Pancreas (tissue), 10 donors: ENCODE results near the gene CRABP2. TPM values are rescaled to one million over a fixed set of nuclear protein-coding genes. Genes with fewer than 3 reads are reported as not detected.
A peak's percentile ranks its signal among the peaks of the same experiment; 100 is the strongest.

ENCODE experiments used
- ATAC-seq, 4 donors: fragments of 200-7000 bp; cut with Tn5 transposase; one replicate each; pipeline versions ENCODE4 v1.8.0 to v1.9.1; 2020; ENCODE audit warnings: mild to moderate bottlenecking in 4 of 4, moderate library complexity in 4 of 4
- DNase-seq, 6 donors: peaks; one replicate each; pipeline ENCODE4 v3.0.0-alpha.2; 2020
- FAIRE-seq: peaks from 2 replicates; lab custom pipeline; 2012; peaks lifted over from hg19 to GRCh38; lab: Jason Lieb, UNC
- H3K27ac ChIP-seq, 4 donors: fragments of 200-600 bp; sonication (generic); 1 replicate in 3 of 4; 2 replicates in 1 of 4; pipeline versions ENCODE4 v1.5.0 to v1.8.0; 2020
- H3K27me3 ChIP-seq, 4 donors: fragments of 200-600 bp; one replicate each; pipeline ENCODE4 v1.8.0; 2021
- H3K36me3 ChIP-seq, 3 donors: fragments of 200-600 bp; sonication (generic) in 1 of 3; one replicate each; pipeline versions ENCODE4 v1.5.0 to v1.8.0; 2020 to 2021
- H3K4me1 ChIP-seq, 3 donors: fragments of 200-600 bp; one replicate each; pipeline ENCODE4 v1.8.0; 2021
- H3K4me3 ChIP-seq, 4 donors: fragments of 200-600 bp; sonication (generic) in 2 of 4; one replicate each; pipeline versions ENCODE4 v1.5.0 to v1.8.0; 2020 to 2021
- H3K9me3 ChIP-seq, 4 donors: fragments of 200-600 bp; one replicate each; pipeline ENCODE4 v1.8.0; 2021
- CTCF ChIP-seq, 4 donors: fragments of 200-600 bp; sonication (generic) in 3 of 4; IDR thresholded peaks; one replicate each; pipeline versions ENCODE4 v1.5.0 to v1.8.0; 2021; ENCODE audit warnings: antibody characterized with exemption in 4 of 4
- WGBS, 2 donors: extraction: QIAGEN DNeasy Blood & Tissue Kit; methylation state at CpG; one replicate each; pipeline ENCODE4 v1.1.7; 2013; 5-methylcytosine and 5-hydroxymethylcytosine counted together
- intact Hi-C, 3 donors: fragments of 100-400 bp; cut with DNase I; formaldehyde crosslinking; loops; one replicate each; pipeline versions ENCODE4 v1.11.1 to v1.14.2; 2022
- polyA plus RNA-seq, 2 donors: library from polyadenylated mRNA; stranded (reverse); fragments of 200-250 nt; gene quantifications; one replicate each; pipeline ENCODE4 v1.2.3, GENCODE V29; 2013
- total RNA-seq, 6 donors: library from RNA; stranded (reverse); fragmentation: NEBNext Ultra II Directional in 4 of 6; extraction: Animal tissue kit (Norgen Biotek cat#: 25700) in 4 of 6; gene quantifications; one replicate each; pipeline versions ENCODE4 v1.2.1 to v1.2.4, GENCODE V29; 2021 to 2023
- donor health status: healthy with polysubstance abuse.
- donor health status: DM: no; HTN: no; CAD: no; lungs with moderate emphysema.
- donor health status: DM: no; HTN: no; CAD: no.
- donor health status: control.
- donor health status: control.
- donor health status: Bipolar disorder and iron deficiency.
- donor health status: DM: yes; HTN: yes; CAD: no.
- donor health status: DM: no; HTN: no; CAD: no.
- donor health status: DM: no; HTN: no; CAD: no.
- donor health status: DM: yes; HTN: yes; CAD: no.

CRABP2 gene
- total and polyA plus RNA-seq, 8 donors = 0.38 to 5.0 (median 2.4) TPM

GRCh38 chr1:156662005-156662799 is 43.2 kb downstream of the CRABP2 start:
- H3K4me1 ChIP-seq = peaks cover 5 to 22% (median 8%) of the 10 kb centered on the region in 3 donors
- FAIRE-seq = no peak
- H3K4me3 ChIP-seq = no peak overlapping the region
- no peak for TF ChIP-seq CTCF (IDR thresholded peaks at IDR 0.05)
- no peaks in the 10 kb centered on the region for H3K27me3 ChIP-seq
- ATAC-seq = no peak
- peak overlapping the region in 2 of 4 donors; percentile 40 to 62 for H3K27ac ChIP-seq
- H3K9me3 ChIP-seq = no peaks in the 10 kb centered on the region
- H3K36me3 ChIP-seq = no peaks in the 10 kb centered on the region
- intact Hi-C loops = no loop called here
- 58 to 67% methylated on average over 12 of the region's 12 CpGs for whole genome bisulfite sequencing, 2 donors
- peak in 1 of 6 donors; percentile 3 for DNase-seq

DNA sequence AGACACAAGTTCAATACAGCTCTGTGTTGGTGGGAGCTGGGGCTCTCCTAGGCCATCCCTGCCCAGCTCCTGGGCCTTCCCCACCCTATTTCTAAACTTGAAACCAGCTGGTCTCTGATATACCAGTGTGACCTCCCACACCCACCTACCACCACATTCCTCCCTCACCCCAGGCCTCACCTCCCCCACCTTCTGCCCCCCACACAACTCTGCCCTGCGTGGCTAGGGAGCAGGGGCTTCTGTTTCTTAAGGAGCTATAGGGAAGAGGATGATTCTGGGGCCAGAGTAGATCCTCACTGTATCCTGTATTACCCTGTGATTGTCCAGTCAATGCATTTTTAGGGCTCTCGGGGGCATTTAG is 44.7 kb downstream of the CRABP2 start:
- H3K27me3 ChIP-seq = peaks cover 0 to 6% (median 0%) of the 10 kb centered on the region in 4 donors
- DNase-seq (peak in 1 of 6 donors; percentile 19), ATAC-seq (peak in 3 of 4 donors; percentile 2 to 3 (median 3)), FAIRE-seq (no peak)
- H3K4me1 ChIP-seq = peaks cover 5 to 24% (median 10%) of the 10 kb centered on the region in 3 donors
- 62 to 63% methylated on average over 2 of the region's 2 CpGs for WGBS, 2 donors
- H3K4me3 ChIP-seq = peak overlapping the region in 1 of 4 donors; percentile 18
- H3K36me3 ChIP-seq = no peaks in the 10 kb centered on the region
- intact Hi-C loops = no loop called here
- no peak for TF ChIP-seq CTCF (IDR thresholded peaks at IDR 0.05)
- H3K27ac ChIP-seq = peak overlapping the region in 2 of 4 donors; percentile 39 to 62
- H3K9me3 ChIP-seq = no peaks in the 10 kb centered on the region

DNA sequence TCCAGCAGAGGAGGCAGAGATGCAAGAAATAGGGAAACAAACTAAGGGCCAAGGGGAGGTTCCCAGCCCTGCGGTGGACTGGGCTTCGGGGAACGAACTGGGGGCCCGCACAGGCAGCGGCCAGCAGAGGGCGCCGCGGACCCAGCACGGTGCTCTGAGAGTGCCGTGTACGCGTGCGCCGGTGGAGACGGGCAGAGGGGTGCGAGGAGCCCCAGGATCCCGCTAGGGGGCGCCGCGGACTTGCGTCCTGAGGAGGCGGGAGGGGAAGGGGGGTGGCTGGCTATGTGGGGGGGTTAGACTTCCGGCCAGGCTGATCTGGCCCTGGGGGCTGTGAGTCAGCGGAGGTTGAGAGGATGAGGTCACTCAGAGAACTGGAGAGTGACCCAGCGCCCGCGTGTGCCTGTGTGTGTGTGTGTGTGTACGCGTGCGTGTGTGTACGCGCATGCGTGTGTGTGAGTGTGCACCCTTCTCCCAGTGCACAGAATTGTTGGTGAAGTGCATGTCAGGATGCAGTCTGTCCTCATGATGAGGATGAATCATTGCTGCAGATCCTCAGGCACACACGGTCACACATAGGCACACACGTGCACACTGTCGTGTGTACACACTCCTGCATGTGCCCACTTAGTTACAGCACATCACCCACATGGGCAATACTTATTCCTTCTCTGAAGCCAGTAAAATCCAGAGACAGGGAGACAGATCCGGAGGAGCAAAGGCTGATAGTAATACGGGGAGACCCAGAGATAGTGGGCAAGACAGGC is 45.2 kb downstream of the CRABP2 start:
- no peaks in the 10 kb centered on the region for H3K9me3 ChIP-seq
- intact Hi-C loops = loop anchor here in 2 of 3 donors (2.0 to 5.0 kb wide), 2 partner anchors 35 to 38 kb away; no protein-coding TSS in a partner anchor
- DNase-seq (peak; percentile 87 to 98 (median 94)), FAIRE-seq (no peak), ATAC-seq (peak; percentile 85 to 90 (median 89))
- no peaks in the 10 kb centered on the region for H3K36me3 ChIP-seq
- TF ChIP-seq CTCF (IDR thresholded peaks at IDR 0.05) = peak; percentile 95 to 97 (median 96)
- 16% methylated on average over 33 to 38 of the region's 38 CpGs for WGBS, 2 donors
- H3K27ac ChIP-seq = peak overlapping the region in 2 of 4 donors; percentile 39 to 62
- peaks cover 0 to 6% (median 0%) of the 10 kb centered on the region in 4 donors for H3K27me3 ChIP-seq
- H3K4me3 ChIP-seq = peak overlapping the region in 1 of 4 donors; percentile 17
- peaks cover 5 to 24% (median 10%) of the 10 kb centered on the region in 3 donors for H3K4me1 ChIP-seq

DNA sequence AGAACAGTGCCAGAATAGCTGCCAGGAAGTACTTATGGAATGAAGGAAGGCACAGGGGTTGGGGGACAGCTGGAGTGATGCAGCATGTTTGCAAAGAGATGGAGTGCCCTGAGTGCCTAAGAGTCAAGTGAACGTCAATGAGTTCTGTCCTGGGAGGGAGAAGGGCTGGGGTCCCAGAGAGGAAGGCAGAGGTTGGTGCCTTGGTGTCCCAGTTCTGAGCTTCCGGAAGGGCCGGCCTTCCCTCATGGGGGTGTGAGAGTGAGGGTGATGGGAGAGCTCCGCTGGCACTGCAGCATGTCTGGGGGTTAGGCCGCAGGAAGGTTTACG is 45.8 kb downstream of the CRABP2 start:
- 24 to 29% methylated on average over 6 of the region's 6 CpGs for WGBS, 2 donors
- ATAC-seq (no peak), DNase-seq (no peak), FAIRE-seq (no peak)
- TF ChIP-seq CTCF (IDR thresholded peaks at IDR 0.05) = no peak
- no peaks in the 10 kb centered on the region for H3K36me3 ChIP-seq
- no peaks in the 10 kb centered on the region for H3K9me3 ChIP-seq
- H3K4me3 ChIP-seq = peak overlapping the region in 1 of 4 donors; percentile 17
- intact Hi-C loops = loop anchor here in 2 of 3 donors (2.0 to 5.0 kb wide), 2 partner anchors 35 to 37 kb away; no protein-coding TSS in a partner anchor
- peaks cover 5 to 24% (median 10%) of the 10 kb centered on the region in 3 donors for H3K4me1 ChIP-seq
- peaks cover 0 to 6% (median 0%) of the 10 kb centered on the region in 4 donors for H3K27me3 ChIP-seq
- H3K27ac ChIP-seq = no peak overlapping the region
